GM18505 (cell line): ENCODE data around the gene ENKUR.

Experiments used
- ATAC-seq: cut with Tn5 transposase; IDR thresholded peaks from one replicate; pipeline ENCODE4 v1.9.1; 2021; ENCODE audit not compliant: unreplicated experiment
- POLR2A ChIP-seq: IDR thresholded peaks from 4 replicates; pipeline ENCODE4 v1.6.1; 2011; ENCODE audit warnings: borderline replicate concordance; ENCODE audit not compliant: insufficient read depth, insufficient read length; ENCODE audit errors: extremely low read depth

Gene ENKUR

GRCh38 chr10:25047591-25048301, 31.8 kb upstream of the ENKUR start:
- no peak for ATAC-seq
- no peak for TF ChIP-seq POLR2A

- no peak for TF ChIP-seq POLR2A
- no peak for ATAC-seq
Observed at GRCh38 chr10:25047088-25047487, 31.1 kb upstream of the ENKUR start.

- ATAC-seq = no peak
- TF ChIP-seq POLR2A = no peak
Observed at GRCh38 chr10:25046641-25047040, 30.7 kb upstream of the ENKUR start.

GRCh38 chr10:25039531-25039930, 23.6 kb upstream of the ENKUR start:
- TF ChIP-seq POLR2A = no peak
- ATAC-seq = no peak

- ATAC-seq = no peak
- no peak for TF ChIP-seq POLR2A
Observed at GRCh38 chr10:25038325-25038724, 22.4 kb upstream of the ENKUR start.

GRCh38 chr10:25036381-25036780, 20.4 kb upstream of the ENKUR start:
- ATAC-seq = peak; percentile 86
- no peak for TF ChIP-seq POLR2A

GRCh38 chr10:25029519-25029918, 13.6 kb upstream of the ENKUR start:
- TF ChIP-seq POLR2A = no peak
- no peak for ATAC-seq

GRCh38 chr10:25028711-25029110, 12.8 kb upstream of the ENKUR start:
- TF ChIP-seq POLR2A = no peak
- ATAC-seq = no peak

- TF ChIP-seq POLR2A = no peak
- ATAC-seq = no peak
Observed at GRCh38 chr10:25026463-25026862, 10.5 kb upstream of the ENKUR start.

GRCh38 chr10:25024528-25024927, 8.6 kb upstream of the ENKUR start:
- TF ChIP-seq POLR2A = no peak
- ATAC-seq = no peak

GRCh38 chr10:25023278-25023677, 7.3 kb upstream of the ENKUR start:
- no peak for TF ChIP-seq POLR2A
- ATAC-seq = no peak

- no peak for ATAC-seq
- TF ChIP-seq POLR2A = no peak
Observed at GRCh38 chr10:25018703-25019102, 2.7 kb upstream of the ENKUR start.

GRCh38 chr10:25017661-25018060, 1.7 kb upstream of the ENKUR start:
- ATAC-seq = no peak
- TF ChIP-seq POLR2A = no peak

- ATAC-seq = peak; percentile 2
- TF ChIP-seq POLR2A = no peak
Observed at GRCh38 chr10:25017154-25017590, 1.2 kb upstream of the ENKUR start.
